MG63 (cell line): ENCODE results near the gene CPNE6. TPM values are rescaled to one million over a fixed set of nuclear protein-coding genes. Genes with fewer than 3 reads are reported as not detected.

Source experiments
- DNase-seq: peaks from one replicate; pipeline ENCODE4 v3.0.0-alpha.2; 2020
- H3K27me3 ChIP-seq: fragments of 250-450 bp; sonication (Bioruptor Pico); 2 replicates; pipeline ENCODE4 v1.5.1; 2020; ENCODE audit warnings: mild to moderate bottlenecking, moderate library complexity
- H3K36me3 ChIP-seq: fragments of 250-450 bp; sonication (Bioruptor Pico); 2 replicates; pipeline ENCODE4 v1.5.1; 2020; ENCODE audit warnings: mild to moderate bottlenecking, moderate library complexity
- H3K4me3 ChIP-seq: fragments of 250-450 bp; sonication (Bioruptor Pico); 2 replicates; pipeline ENCODE4 v1.5.1; 2020; ENCODE audit warnings: mild to moderate bottlenecking, moderate library complexity
- H3K9me3 ChIP-seq: fragments of 250-450 bp; sonication (Bioruptor Pico); 2 replicates; pipeline ENCODE4 v1.5.1; 2020; ENCODE audit warnings: mild to moderate bottlenecking, moderate library complexity
- total RNA-seq: library from RNA; depleted of rRNA; stranded (reverse); fragments of >200 nt; shearing (Covaris generic); gene quantifications from 2 replicates; pipeline ENCODE4 v1.2.3, GENCODE V29; 2014; ENCODE audit warnings: low replicate concordance

CPNE6 gene
- total RNA-seq, 1 experiment from 2014 or later = not detected

GRCh38 chr14:24088095-24088494, 16.7 kb downstream of the CPNE6 start:
- Histone ChIP-seq H3K27me3 (no peaks in the 10 kb centered on the region), H3K36me3 (no peaks in the 10 kb centered on the region), H3K4me3 (no peak overlapping the region), H3K9me3 (no peaks in the 10 kb centered on the region)
- DNase-seq = no peak

DNA sequence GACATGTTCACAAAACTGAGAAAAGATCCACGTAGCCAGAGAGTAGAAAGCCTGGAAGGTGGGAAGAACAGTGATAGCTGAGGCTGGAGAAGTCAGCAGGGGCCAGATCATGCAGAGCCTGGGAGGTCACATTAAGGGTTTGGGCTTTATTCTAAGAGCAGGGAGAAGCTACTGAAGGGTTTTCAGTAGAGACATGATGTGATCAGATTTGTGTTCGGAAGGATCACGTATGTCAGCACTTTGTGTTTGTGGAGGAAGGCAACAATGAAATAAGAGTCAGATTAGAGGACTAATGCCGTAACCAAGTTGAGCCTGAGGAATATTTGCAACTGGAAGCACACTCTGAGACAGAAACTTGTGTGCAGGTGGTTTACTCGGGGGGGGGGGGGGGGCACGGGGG, 18.5 kb downstream of the CPNE6 start:
- H3K27me3 ChIP-seq = no peaks in the 10 kb centered on the region
- DNase-seq = no peak
- H3K4me3 ChIP-seq = no peak overlapping the region
- no peaks in the 10 kb centered on the region for H3K9me3 ChIP-seq
- no peaks in the 10 kb centered on the region for H3K36me3 ChIP-seq

DNA sequence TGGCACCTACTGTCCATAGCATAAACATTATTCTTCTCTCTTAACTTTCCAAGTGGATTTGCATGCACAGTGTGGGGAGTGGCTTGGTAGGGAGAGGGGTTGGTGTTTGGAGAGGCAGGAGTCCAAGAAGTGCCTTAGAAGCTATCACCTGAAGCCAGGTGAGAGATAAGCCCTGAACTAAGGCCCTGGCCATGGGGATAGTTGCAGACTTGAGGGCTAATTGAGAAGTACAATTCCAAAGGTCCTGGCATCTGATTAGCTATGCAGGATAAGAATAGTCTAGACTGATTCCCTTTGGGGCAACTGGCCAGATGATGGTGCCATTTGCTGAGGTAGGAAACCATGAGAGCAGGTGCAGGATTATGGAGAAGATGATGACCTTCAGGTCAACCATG, 20.7 kb downstream of the CPNE6 start:
- no peaks in the 10 kb centered on the region; the same call in 1 of the 2 replicates for H3K36me3 ChIP-seq
- no peaks in the 10 kb centered on the region for H3K9me3 ChIP-seq
- H3K27me3 ChIP-seq = no peaks in the 10 kb centered on the region
- DNase-seq = no peak
- no peak overlapping the region for H3K4me3 ChIP-seq

DNA sequence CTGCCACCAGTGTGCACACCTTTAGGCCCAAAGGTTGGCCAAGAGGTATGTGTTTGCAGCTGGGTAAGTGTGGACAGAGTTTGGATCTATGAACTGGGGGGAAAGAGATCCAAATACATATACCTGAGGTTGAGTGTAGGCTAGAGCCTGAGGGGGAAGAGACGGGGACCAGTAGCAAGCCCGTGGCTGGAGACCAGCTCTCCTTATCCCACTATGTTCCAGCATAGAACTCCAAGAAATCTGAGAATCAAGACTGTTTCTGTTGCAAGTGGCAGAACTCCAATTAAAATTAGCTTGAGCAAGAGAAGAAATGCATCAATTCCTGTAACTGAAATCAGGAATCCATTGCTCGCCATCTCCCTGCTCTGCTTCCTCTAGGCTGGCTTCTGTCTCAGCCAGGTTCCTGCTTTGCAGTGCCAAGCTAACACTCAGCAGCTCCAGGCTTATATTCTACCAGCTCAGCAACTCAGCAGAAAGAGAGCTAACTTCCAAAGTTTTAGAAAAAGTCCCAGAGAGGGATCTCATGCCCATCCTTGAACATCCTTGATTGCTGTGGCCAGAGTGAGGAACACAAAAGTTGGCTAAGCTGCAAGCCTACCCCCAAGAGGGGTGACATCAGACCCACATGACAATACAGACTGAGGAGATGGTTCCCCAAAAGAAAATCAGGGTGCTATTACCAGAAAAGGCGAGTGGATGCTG, 21.3 kb downstream of the CPNE6 start:
- Histone ChIP-seq H3K27me3 (no peaks in the 10 kb centered on the region), H3K9me3 (no peaks in the 10 kb centered on the region), H3K4me3 (no peak overlapping the region), H3K36me3 (no peaks in the 10 kb centered on the region; the same call in 1 of the 2 replicates)
- DNase-seq = no peak

DNA sequence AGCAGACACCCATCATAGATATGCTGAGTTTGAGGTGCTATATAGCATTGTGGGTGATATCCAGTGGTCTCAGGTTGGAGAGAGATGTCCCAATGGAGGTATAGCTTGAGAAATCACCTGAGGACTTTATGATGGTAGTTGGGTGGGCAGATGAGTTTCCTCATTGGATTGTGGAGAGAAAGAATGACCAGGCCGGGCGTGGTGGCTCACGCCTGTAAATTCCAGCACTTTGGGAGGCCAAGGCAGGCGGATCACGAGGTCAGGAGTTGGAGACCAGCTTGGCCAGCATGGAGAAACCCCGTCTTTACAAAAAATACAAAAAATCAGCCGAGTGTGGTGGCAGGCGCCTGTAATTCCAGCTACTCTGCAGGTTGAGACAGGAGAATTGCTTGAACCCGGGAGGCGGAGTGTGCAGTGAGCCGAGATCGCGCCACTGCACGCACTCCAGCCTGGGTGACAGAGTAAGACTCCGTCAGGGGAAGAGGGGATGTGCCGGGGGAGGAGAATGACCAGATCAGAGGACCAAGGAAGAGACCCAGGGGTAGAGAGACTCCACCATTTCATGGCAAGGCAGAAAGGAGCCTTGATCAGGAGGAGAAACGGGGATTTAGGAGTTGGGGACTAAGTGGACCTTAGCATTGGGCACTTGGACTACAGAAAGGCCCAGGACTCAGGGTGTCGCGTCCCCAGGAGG, 22.0 kb downstream of the CPNE6 start:
- H3K4me3 ChIP-seq = peak overlapping the region; percentile 90; the same call in 1 of the 2 replicates
- DNase-seq = no peak
- H3K9me3 ChIP-seq = no peaks in the 10 kb centered on the region
- H3K27me3 ChIP-seq = no peaks in the 10 kb centered on the region
- no peaks in the 10 kb centered on the region; the same call in 1 of the 2 replicates for H3K36me3 ChIP-seq

DNA sequence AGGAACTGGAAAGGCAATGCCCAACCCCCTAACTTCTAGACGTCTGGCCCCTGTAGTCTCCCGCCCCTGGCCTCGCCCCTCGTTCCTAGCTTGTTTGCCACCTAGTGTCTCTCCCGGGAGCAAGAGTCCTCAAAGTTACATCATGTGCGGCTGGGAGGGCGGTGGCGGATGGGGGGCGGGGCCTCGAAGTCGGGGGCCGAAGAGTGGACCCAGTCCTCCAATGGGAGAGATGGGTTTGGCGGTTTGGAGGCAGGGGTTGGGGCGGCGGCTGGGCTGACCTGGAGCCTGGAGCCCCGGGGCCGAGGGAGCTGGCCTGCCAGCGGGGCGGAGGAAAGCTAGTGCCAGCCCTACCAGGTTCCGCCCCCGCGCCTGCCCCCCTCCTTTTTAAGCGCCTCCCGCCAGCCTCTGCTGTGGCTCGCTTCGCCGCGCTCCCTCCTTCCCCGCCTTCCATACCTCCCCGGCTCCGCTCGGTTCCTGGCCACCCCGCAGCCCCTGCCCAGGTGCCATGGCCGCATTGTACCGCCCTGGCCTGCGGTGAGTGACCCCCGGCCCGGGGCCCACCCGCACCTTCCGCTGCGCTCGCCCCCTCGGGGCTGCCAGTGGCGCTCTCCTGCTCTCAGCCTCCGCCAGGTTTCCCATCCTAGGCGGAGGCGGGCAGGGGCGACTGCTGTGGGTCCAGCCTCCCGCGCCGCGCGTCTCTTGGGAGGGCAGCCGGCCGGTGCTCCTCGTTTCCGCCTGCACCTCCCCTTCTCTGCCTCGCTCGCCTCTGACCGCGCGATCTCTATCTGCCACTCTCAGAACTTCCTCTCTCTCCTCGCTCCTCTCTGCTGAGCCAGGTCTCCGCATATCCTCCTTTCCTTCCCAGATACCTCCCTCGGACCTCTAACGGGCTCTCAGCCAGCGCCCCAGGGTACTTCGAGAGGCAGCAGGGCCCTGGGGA, 22.8 kb downstream of the CPNE6 start, which contains the start of gene PCK2:
PCK2 (plus strand) TSS at position 411 of the 940 bp plus-strand sequence; CDS start at position 506, 95 bp downstream.
- no peaks in the 10 kb centered on the region; the same call in 1 of the 2 replicates for H3K36me3 ChIP-seq

GRCh38 chr14:24094841-24095270, 23.5 kb downstream of the CPNE6 start:
- Histone ChIP-seq H3K27me3 (no peaks in the 10 kb centered on the region), H3K36me3 (no peaks in the 10 kb centered on the region; the same call in 1 of the 2 replicates), H3K9me3 (no peaks in the 10 kb centered on the region), H3K4me3 (peak overlapping the region; percentile 90)
- no peak for DNase-seq

More for the DNA sequence above, 22.8 kb downstream of the CPNE6 start, which contains the start of gene PCK2:
- no peaks in the 10 kb centered on the region for H3K27me3 ChIP-seq
- H3K9me3 ChIP-seq = no peaks in the 10 kb centered on the region
- H3K4me3 ChIP-seq = peak within 1 kb of the TSS; percentile 90
- DNase-seq = peak; percentile 96

- no peaks in the 10 kb centered on the region for H3K27me3 ChIP-seq
- H3K36me3 ChIP-seq = no peaks in the 10 kb centered on the region; the same call in 1 of the 2 replicates
- peak overlapping the region; percentile 90 for H3K4me3 ChIP-seq
- DNase-seq = peak; percentile 62
- H3K9me3 ChIP-seq = no peaks in the 10 kb centered on the region
Measured at GRCh38 chr14:24095271-24096068, 24.1 kb downstream of the CPNE6 start.

DNA sequence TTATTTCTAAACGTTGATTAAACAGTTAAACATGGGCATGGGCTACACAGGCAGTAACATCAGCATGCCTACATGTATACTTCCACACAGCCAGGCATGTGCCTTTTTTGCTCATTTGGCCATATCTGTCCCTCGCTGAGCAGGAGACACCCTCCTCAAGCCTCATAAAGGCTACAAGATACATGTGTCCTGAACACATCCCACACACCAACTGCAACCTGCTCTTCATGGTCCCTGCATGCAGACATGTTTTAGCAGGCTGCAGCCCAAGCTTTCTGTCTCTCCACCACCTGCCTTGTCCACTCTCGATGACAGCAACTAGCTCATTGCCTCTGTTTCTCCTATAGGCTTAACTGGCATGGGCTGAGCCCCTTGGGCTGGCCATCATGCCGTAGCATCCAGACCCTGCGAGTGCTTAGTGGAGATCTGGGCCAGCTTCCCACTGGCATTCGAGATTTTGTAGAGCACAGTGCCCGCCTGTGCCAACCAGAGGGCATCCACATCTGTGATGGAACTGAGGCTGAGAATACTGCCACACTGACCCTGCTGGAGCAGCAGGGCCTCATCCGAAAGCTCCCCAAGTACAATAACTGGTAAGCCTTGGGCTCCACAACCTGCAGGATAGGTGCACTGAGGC, 25.3 kb downstream of the CPNE6 start:
- no peaks in the 10 kb centered on the region for H3K27me3 ChIP-seq
- no peak for DNase-seq
- H3K4me3 ChIP-seq = no peak overlapping the region
- no peaks in the 10 kb centered on the region; the same call in 1 of the 2 replicates for H3K36me3 ChIP-seq
- H3K9me3 ChIP-seq = no peaks in the 10 kb centered on the region

DNA sequence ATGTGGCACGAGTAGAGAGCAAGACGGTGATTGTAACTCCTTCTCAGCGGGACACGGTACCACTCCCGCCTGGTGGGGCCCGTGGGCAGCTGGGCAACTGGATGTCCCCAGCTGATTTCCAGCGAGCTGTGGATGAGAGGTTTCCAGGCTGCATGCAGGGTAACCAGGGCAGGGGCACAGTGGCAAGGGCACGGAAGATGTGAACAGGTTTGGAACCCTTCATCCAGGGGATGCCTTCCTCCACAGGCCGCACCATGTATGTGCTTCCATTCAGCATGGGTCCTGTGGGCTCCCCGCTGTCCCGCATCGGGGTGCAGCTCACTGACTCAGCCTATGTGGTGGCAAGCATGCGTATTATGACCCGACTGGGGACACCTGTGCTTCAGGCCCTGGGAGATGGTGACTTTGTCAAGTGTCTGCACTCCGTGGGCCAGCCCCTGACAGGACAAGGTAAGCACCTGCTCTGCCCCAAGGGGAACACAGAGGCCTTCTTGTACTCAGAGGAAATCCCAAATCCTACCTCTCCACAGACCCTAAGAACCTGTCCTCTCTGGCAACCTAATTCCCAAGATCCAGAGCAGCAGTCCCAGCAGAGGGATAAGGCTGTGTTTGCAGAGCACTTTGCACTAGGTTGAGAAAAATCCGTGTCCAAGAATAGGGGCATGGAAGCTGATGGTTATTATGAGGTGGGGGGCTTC, 27.0 kb downstream of the CPNE6 start:
- H3K36me3 ChIP-seq = no peaks in the 10 kb centered on the region; the same call in 1 of the 2 replicates
- H3K27me3 ChIP-seq = no peaks in the 10 kb centered on the region
- no peaks in the 10 kb centered on the region for H3K9me3 ChIP-seq
- no peak for DNase-seq
- no peak overlapping the region for H3K4me3 ChIP-seq

DNA sequence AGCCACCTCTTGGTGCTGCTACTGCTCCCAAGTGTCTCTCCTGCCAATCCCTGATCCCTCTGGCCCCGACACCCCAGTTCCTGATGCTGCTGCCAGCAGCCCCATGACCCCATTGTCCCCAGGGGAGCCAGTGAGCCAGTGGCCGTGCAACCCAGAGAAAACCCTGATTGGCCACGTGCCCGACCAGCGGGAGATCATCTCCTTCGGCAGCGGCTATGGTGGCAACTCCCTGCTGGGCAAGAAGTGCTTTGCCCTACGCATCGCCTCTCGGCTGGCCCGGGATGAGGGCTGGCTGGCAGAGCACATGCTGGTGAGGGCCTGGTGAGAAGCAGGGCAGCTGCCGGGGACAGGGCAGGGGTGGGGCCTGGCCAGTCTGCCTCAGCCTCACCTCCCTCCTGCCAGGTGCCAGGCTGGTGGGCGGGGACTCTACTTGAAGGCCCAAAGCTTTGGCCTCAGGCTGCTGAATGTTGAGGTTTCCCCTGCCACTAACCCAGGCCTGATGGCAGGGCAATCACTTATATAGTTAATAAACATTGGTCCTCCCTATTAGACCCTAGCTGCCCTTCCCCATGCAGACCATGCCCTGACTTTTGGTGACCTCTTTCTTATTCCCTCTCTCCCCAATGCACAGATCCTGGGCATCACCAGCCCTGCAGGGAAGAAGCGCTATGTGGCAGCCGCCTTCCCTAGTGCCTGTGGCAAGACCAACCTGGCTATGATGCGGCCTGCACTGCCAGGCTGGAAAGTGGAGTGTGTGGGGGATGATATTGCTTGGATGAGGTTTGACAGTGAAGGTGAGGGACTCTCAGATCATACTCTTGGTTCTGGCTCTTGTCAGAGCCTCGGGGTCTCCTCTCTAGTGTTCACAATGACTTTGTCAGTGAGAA, 27.8 kb downstream of the CPNE6 start:
- no peak overlapping the region for H3K4me3 ChIP-seq
- DNase-seq = no peak
- H3K27me3 ChIP-seq = no peaks in the 10 kb centered on the region
- no peaks in the 10 kb centered on the region; the same call in 1 of the 2 replicates for H3K36me3 ChIP-seq
- H3K9me3 ChIP-seq = no peaks in the 10 kb centered on the region

DNA sequence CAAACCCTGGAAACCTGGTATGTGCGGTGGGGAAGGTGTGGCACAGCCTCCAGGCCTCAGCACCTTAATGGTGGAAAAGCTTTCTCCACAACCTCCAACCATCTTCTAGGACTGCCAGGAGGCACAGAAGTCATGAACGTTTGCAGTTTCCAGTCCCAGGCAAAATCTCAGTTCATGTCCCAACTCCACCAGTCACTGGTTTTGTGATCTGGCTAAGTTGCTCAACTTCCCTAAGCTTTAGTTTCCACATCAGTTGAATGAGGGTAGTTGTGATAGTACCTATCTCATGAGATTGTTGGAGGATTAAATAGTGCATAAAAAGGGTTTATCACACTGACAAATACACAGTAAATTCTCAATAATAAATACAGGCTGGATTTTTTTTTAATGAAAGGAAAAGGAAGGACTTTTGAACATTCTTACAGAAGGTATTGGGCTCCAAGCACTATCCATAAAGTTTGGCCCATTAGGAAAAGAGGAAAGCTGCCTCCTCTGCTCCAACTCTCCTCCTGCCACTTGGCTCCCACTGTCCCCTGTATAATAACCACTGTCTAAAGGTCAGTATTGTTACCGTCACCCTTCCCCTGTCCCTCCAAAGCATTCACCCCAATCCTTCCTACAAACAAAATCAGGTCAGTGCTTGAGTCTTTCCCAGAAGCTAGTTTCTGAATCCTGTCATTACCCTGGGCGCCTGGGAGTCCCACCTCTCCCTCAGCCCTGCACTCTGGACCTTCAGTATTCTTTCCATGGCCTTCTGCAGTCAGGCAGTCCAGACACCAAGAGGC, 29.0 kb downstream of the CPNE6 start:
- H3K9me3 ChIP-seq = no peaks in the 10 kb centered on the region
- no peak overlapping the region for H3K4me3 ChIP-seq
- no peaks in the 10 kb centered on the region; the same call in 1 of the 2 replicates for H3K36me3 ChIP-seq
- no peaks in the 10 kb centered on the region for H3K27me3 ChIP-seq
- no peak for DNase-seq

GRCh38 chr14:24100982-24101494, 29.7 kb downstream of the CPNE6 start:
- DNase-seq = no peak
- Histone ChIP-seq H3K4me3 (no peak overlapping the region), H3K27me3 (no peaks in the 10 kb centered on the region), H3K36me3 (no peaks in the 10 kb centered on the region; the same call in 1 of the 2 replicates), H3K9me3 (no peaks in the 10 kb centered on the region)
